HG02852 (cell line): ENCODE results near the gene FNBP1.

Experiments
- ATAC-seq: cut with Tn5 transposase; IDR thresholded peaks from one replicate; pipeline ENCODE4 v1.9.1; 2021; ENCODE audit warnings: mild to moderate bottlenecking, moderate library complexity; ENCODE audit not compliant: unreplicated experiment

Gene FNBP1

GRCh38 chr9:129863059-129863690, 179.8 kb downstream of the FNBP1 start:
- ATAC-seq: no peak

DNA sequence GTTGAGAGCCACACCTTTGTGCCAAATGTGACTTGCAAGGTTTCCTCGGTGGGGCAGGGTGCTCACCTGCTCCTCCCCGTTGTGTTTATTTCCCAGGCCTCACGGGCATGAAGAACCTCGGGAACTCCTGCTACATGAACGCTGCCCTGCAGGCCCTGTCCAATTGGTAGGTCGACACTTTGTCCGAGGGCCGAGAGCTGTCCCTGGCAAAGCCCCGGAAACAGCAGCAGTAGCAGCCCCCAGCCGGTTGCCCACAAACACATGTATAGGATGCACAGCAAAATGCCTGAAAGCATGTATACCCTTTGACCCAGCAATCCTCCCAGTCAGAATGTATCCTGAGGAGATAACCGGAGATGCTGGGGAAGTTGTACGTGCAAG, 181.6 kb downstream of the FNBP1 start:
- ATAC-seq: no peak

GRCh38 chr9:129860653-129861446, 182.1 kb downstream of the FNBP1 start:
- no peak for ATAC-seq

GRCh38 chr9:129858167-129858962, 184.6 kb downstream of the FNBP1 start:
- ATAC-seq: no peak

- no peak for ATAC-seq
Observed at GRCh38 chr9:129857207-129857606, 185.8 kb downstream of the FNBP1 start.

GRCh38 chr9:129854588-129855110, 188.3 kb downstream of the FNBP1 start:
- ATAC-seq: no peak

DNA sequence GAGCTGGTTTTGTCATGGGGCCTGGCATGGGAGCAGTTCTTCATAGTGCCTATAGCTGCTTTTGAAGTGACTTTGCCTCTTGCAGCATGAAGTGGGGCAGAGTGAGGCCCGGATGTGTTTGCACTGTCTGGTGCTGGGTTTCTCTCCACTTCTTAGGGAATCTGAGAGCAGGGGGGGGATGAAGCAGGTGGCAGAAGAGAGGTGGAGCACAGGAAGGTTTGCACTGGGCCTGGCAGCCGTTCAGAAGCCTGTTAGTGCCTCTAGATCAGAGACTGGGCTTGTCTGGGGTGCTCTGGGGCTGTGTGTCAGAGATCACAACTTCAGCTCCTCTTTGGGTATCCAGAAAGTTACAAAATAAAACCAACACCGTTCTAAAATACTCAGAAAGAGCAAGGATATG, 189.4 kb downstream of the FNBP1 start:
- ATAC-seq: no peak

- ATAC-seq: no peak
Observed at GRCh38 chr9:129852579-129852978, 190.4 kb downstream of the FNBP1 start.

DNA sequence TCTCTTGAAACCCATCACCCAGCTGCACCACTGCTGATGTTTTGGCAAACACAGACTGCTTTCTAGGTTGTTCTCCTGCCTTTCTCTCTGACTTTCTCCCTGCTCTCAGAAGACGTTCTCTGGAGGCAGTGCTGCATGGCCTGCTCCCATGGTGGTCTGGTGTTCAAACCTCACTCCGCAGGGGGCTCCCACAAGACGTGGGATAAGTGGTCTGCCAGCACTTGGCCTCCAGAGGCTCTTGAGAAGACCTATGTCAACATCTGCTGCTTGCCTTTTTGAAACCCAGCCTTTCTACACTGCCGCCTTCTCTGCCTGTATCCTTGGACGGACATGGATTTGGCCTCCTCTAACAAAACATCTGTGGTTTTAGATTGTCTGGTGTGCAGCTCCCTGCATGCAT, 191.2 kb downstream of the FNBP1 start:
- no peak for ATAC-seq

- no peak for ATAC-seq
Observed at GRCh38 chr9:129850821-129851550, 192.0 kb downstream of the FNBP1 start.

DNA sequence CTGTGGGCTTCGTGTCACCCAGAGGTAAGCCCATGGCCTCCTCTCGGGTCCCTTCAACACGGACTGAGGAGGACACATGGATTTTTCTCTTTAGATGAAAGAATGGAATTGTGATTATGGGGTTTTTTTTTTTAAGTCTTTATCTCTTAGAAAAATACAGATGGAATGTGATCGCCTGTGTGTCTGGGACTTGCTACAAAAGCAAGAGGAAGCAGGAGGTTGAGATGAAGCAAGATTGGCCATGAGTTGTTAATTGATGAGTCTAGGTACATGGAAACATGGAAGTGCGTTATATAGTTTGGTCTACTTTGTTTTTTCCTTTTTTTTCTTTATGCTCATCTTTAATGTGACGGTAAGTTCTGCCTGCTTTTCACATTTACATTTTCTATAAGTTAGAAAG, 193.1 kb downstream of the FNBP1 start:
- no peak for ATAC-seq

- ATAC-seq: no peak
Observed at GRCh38 chr9:129848712-129849441, 194.1 kb downstream of the FNBP1 start.

DNA sequence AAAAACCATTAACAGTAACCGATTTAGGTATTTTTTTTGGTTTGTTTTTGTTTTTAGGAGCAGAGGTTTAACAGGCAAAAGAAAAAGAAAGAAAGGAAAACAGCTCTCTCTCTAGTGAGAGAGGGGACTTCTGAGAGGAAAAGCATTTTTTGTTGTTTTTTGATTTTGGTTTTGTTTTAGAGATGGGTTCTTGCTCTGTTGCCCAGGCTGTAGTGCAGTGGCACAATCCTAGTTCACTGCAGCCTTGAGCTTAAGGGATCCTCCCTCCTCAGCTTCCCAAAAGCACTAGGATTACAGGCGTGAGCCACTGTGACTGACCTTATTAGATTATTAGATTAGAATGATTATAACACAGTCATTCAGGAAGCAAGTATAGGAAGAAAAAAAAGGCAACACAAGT, 197.6 kb downstream of the FNBP1 start:
- ATAC-seq: no peak

- no peak for ATAC-seq
Observed at GRCh38 chr9:129841071-129841470, 201.9 kb downstream of the FNBP1 start.

GRCh38 chr9:129840034-129840433, 203.0 kb downstream of the FNBP1 start:
- ATAC-seq: no peak

- no peak for ATAC-seq
Observed at GRCh38 chr9:129839324-129840023, 203.5 kb downstream of the FNBP1 start.

DNA sequence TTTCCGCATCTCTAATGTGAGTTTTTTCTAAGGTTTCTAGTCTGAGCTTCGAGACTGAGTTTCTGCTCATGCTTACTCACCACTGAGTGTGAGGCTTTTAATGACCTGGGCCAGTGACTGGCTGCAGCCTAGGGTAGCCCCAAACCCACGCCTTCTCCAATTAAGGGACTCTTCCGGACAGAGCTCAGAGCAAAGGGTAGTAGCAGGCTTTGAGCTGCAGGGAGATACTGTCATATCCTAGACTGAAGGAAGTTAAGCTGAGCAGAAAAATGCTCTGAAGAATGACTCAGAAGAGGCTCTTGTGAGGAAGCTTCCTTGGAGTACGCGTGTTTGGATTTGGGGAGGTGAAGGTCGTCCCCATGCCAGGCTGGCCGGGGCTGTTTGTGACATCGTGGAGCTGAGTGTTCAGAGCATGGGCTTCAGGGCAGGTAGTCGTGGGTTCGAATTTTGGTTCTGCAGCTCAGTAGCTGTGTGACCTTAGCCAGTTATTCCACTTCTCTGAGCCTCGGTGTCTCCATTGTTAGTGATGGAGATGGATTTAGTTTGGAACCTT, 204.2 kb downstream of the FNBP1 start:
- no peak for ATAC-seq
